Right lobe of liver (tissue), 6 donors: ENCODE results near the gene TTC32. TPM values are rescaled to one million over a fixed set of nuclear protein-coding genes. Genes with fewer than 3 reads are reported as not detected.

ENCODE experiments used
- ATAC-seq, 4 donors: fragments of 200-7000 bp; cut with Tn5 transposase; one replicate each; pipeline ENCODE4 v1.9.1; 2020; ENCODE audit warnings: mild to moderate bottlenecking in 4 of 4, moderate library complexity in 4 of 4
- DNase-seq, 3 donors: peaks; one replicate each; pipeline ENCODE4 v3.0.0-alpha.2; 2020
- H3K27ac ChIP-seq, 3 donors: fragments of 200-600 bp; one replicate each; pipeline ENCODE4 v1.8.0; 2022
- H3K27me3 ChIP-seq, 2 donors: fragments of 200-600 bp; one replicate each; pipeline ENCODE4 v1.8.0; 2022
- H3K36me3 ChIP-seq, 4 donors: fragments of 200-600 bp; sonication (generic) in 1 of 4; one replicate each; pipeline versions ENCODE4 v1.5.1 to v1.8.0; 2017 to 2022; ENCODE audit warnings: control low read depth in 1 of 4
- H3K4me1 ChIP-seq, 4 donors: fragments of 200-600 bp; sonication (generic) in 1 of 4; one replicate each; pipeline versions ENCODE4 v1.5.1 to v1.8.0; 2017 to 2022; ENCODE audit warnings: control low read depth in 1 of 4
- H3K4me3 ChIP-seq, 3 donors: fragments of 200-600 bp; one replicate each; pipeline ENCODE4 v1.8.0; 2022
- H3K9me3 ChIP-seq, 4 donors: fragments of 200-600 bp; sonication (generic) in 1 of 4; one replicate each; pipeline versions ENCODE4 v1.5.1 to v1.8.0; 2017 to 2022; ENCODE audit warnings: control low read depth in 1 of 4
- POLR2A ChIP-seq: fragments of 450-650 bp; IDR thresholded peaks from one replicate; pipeline ENCODE4 v1.6.1; 2017; ENCODE audit warnings: antibody characterized with exemption, mild to moderate bottlenecking
- WGBS: methylation state at CpG from one replicate; pipeline ENCODE4 v1.1.6; 2018; ENCODE audit warnings: low coverage, low lambda C conversion rate; ENCODE audit not compliant: insufficient coverage; ENCODE audit errors: missing lambda C conversion rate; 5-methylcytosine and 5-hydroxymethylcytosine counted together
- intact Hi-C, 2 donors: fragments of 100-400 bp; cut with DNase I; formaldehyde crosslinking; loops; one replicate each; pipeline versions ENCODE4 v1.11.2 to v1.14.1; 2022
- total RNA-seq, 6 experiments: library from RNA; depleted of rRNA in 2 of 6; stranded (reverse); fragments of >200 nt in 2 of 6; fragmentation: NEBNext Ultra II Directional in 3 of 6; extraction: Animal tissue kit (Norgen Biotek cat#: 25700) in 3 of 6; gene quantifications; one replicate each; pipeline versions ENCODE4 v1.1.0 to v1.2.4, GENCODE V29; 2016 to 2023
- TF ChIP-seq, protein P1 (sequence below), 4 donors: fragments of 200-600 bp in 3 of 4; fragments of 450-650 bp in 1 of 4; IDR thresholded peaks; one replicate each; pipeline versions ENCODE4 v1.5.1 to v1.8.0; 2016 to 2022; ENCODE audit warnings: antibody characterized with exemption in 4 of 4, mild to moderate bottlenecking in 2 of 4
- donor health status: DM: no; HTN: yes; CAD: no.
- donor health status: DM: no; HTN: no; CAD: no.
- donor health status: DM: no; HTN: no; CAD: no.
- donor health status: DM: no; HTN: yes; CAD: no.
- donor health status: DM: no; HTN: yes; CAD: no.

The TTC32 gene
- total RNA-seq, 6 experiments from 2014 or later = 2.4 to 5.5 (median 3.8) TPM

DNA sequence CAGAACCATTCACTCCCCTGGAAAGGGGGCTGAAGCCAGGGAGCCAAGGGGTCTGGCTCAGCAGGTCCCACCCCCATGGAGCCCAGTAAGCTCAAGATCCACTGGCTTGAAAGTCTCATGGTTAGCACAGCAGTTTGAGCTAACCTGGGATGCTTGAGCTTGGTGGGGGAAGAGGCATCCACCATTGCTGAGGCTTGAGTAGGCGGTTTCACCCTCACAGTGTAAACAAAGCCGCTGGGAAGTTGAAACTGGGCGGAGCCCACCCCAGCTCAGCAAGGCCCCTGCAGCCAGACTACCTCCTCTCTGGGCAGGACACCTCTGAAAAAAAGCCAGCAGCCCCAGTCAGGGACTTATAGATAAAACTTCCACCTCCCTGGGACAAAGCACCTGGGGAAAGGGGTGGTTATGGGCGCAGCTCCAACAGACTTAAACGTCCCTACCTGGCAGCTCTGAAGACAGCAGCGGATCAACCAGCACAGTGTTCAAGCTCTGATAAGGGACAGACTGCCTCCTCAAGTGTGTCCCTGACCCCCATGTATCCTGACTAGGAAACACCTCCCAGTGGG lies 14.7 kb upstream of the TTC32 start:
- intact Hi-C loops = no loop called here
- H3K27ac ChIP-seq = no peak overlapping the region
- no peak overlapping the region for H3K4me3 ChIP-seq
- no peaks in the 10 kb centered on the region for H3K9me3 ChIP-seq
- H3K36me3 ChIP-seq = no peaks in the 10 kb centered on the region
- H3K27me3 ChIP-seq = no peaks in the 10 kb centered on the region
- no peaks in the 10 kb centered on the region for H3K4me1 ChIP-seq
- WGBS = 89% methylated on average over 3 of the region's 6 CpGs
- no peak for TF ChIP-seq POLR2A
- TF ChIP-seq, protein P1, sequence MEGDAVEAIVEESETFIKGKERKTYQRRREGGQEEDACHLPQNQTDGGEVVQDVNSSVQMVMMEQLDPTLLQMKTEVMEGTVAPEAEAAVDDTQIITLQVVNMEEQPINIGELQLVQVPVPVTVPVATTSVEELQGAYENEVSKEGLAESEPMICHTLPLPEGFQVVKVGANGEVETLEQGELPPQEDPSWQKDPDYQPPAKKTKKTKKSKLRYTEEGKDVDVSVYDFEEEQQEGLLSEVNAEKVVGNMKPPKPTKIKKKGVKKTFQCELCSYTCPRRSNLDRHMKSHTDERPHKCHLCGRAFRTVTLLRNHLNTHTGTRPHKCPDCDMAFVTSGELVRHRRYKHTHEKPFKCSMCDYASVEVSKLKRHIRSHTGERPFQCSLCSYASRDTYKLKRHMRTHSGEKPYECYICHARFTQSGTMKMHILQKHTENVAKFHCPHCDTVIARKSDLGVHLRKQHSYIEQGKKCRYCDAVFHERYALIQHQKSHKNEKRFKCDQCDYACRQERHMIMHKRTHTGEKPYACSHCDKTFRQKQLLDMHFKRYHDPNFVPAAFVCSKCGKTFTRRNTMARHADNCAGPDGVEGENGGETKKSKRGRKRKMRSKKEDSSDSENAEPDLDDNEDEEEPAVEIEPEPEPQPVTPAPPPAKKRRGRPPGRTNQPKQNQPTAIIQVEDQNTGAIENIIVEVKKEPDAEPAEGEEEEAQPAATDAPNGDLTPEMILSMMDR (IDR thresholded peaks at IDR 0.05) = no peak
- DNase-seq = no peak
- no peak for ATAC-seq

DNA sequence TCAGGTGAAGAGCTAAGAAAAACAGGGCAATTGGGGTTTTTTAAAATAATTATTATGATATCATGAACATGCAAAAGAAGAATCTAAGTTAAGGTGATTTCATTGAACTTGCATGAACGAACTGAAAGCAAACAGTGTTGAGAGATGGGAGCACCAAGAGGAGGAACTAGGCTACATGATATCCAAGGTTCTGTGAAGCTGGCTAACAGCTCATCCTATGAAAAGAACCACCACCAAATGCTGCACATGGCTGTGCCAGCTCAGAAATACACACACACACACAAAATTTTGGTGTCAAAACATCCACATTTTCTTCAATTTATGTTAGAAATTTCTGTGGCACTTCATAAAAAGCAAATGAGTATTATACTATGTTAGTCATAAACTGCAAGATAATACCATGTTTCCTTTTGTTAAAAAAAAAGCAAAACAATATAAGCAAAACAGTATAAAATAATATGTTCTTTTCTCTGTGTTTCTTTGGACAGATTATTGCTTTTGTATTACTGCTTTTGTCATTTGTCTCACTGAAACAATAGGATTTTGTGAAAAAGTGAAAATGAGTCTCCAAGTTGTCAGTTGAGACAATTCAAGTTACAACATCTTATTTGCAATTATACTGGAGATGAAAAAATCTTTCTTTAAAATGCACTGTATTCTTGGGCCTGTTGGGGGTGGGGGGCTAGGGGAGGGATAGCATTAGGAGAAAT lies 12.6 kb upstream of the TTC32 start:
- no peak for TF ChIP-seq POLR2A
- TF ChIP-seq, protein P1 (IDR thresholded peaks at IDR 0.05) = no peak
- no peaks in the 10 kb centered on the region for H3K27me3 ChIP-seq
- DNase-seq (no peak), ATAC-seq (no peak)
- intact Hi-C loops = no loop called here
- H3K4me1 ChIP-seq = no peaks in the 10 kb centered on the region
- H3K36me3 ChIP-seq = no peaks in the 10 kb centered on the region
- no peak overlapping the region for H3K4me3 ChIP-seq
- no peaks in the 10 kb centered on the region for H3K9me3 ChIP-seq
- H3K27ac ChIP-seq = no peak overlapping the region
- WGBS = 50% methylated on average over 1 of the region's 1 CpG

DNA sequence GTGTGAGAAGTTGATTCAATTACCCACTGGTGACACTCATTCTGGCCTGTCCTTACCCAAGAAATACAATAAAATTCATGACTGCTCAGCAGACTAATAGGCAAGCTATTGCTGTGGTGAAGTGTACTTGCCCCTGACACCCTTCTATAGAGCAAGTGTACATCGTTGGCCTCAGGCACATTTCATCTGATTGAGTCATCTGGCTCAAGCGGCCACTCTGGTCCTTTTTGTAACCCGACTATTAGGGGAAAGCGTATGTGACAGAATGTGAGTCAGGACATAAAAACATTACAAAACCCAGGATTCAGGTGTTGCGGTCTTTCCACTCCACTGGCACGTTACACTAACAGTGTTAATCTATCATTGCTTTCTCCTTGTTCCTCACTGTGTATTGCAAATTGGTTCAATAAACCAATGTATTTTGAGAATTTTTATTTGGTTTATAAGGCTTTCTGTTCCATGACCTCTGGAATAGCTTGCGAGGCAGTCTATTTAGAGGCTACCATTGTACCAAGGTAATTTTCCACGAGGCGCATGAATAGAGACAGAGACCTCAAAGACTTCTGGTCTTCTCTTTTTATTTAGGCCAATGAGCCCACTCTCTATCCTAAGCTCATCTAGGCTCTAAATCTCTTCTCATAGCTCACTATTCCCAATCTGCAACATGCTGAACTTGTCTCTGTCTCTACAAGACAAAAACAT lies 10.2 kb upstream of the TTC32 start:
- 93% methylated on average over 7 of the region's 9 CpGs for WGBS
- Histone ChIP-seq H3K4me3 (no peak overlapping the region), H3K4me1 (no peaks in the 10 kb centered on the region), H3K36me3 (no peaks in the 10 kb centered on the region), H3K27ac (no peak overlapping the region), H3K27me3 (no peaks in the 10 kb centered on the region), H3K9me3 (no peaks in the 10 kb centered on the region)
- DNase-seq (no peak), ATAC-seq (no peak)
- intact Hi-C loops = no loop called here
- TF ChIP-seq, protein P1 (IDR thresholded peaks at IDR 0.05) = no peak
- TF ChIP-seq POLR2A = no peak

GRCh38 chr2:19902216-19902740 lies 495 bp upstream of the TTC32 start:
- WGBS = under 1% methylated on average over 21 of the region's 21 CpGs
- Histone ChIP-seq H3K36me3 (no peaks in the 10 kb centered on the region), H3K27me3 (no peaks in the 10 kb centered on the region), H3K9me3 (no peaks in the 10 kb centered on the region), H3K4me1 (peaks cover 0 to 34% (median 5%) of the 10 kb centered on the region in 4 donors), H3K4me3 (peak overlapping the region; percentile 83 to 87 (median 86)), H3K27ac (peak overlapping the region; percentile 95 to 98 (median 97))
- no peak for TF ChIP-seq POLR2A
- TF ChIP-seq, protein P1 (IDR thresholded peaks at IDR 0.05) = no peak
- ATAC-seq (peak; percentile 11 to 33 (median 17)), DNase-seq (no peak)
- intact Hi-C loops = no loop called here
